ENCODE results near the gene STK16. TPM values are rescaled to one million over a fixed set of nuclear protein-coding genes. Genes with fewer than 3 reads are reported as not detected.

The STK16 gene
- total and polyA plus RNA-seq, 2 of the 13 experiments (the other 11 are each of a cell fraction or from before 2014, with no cell fraction given), result 28.0 to 50.9 TPM

DNA sequence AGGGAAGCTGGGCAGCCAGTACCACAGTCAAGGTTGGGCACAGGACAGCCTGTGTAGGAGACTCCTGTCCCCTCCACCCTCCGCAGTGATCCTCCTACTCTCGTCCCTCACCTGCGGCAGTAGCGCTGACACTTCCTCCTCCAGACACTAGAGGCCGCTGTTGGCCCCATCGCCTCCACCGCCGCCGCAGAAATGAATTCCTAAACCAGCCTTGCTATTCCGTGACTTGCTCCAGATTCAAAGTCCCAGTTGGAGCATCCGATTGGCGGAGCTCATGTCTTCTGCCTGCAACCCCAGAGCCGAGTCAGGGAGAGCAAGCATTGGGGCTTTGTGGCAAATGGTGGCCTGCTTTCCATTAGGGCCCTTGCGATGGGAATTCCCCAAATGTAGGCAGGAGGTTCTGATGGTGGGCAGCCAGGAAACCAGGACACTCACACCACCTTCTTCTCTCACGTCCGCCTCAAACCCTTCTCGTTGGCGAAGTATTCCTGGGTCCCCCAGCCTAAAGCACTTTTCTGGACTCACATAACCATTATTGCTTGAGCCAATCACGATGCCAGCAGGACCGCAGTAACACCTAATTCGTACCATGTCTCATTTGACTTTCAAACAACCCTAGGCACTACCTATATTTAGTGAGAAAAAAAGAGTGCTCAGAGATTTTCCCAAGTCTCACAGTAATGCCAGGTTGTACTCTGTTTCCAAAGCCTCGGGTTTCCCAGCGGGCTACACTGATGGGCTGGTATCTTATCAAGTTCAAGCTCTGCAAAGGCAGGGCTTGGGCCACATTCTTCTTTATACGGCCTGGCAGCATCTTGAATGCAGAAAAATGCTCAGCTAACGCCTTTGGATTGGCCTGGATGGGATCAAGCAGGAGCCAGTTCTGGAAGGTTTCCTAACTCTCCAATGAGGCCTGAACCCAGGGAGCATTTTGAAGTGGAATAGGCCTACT, 32.7 kb downstream of the STK16 start (continued):
- TF ChIP-seq SOX13 (IDR thresholded peaks at IDR 0.05) (no peak), SOX13 (CRISPR knock-in tag; conservative IDR thresholded peaks at IDR 0.05 in 1 of 2, IDR thresholded peaks at IDR 0.05 in 1 of 2) (peak in 1 of 2 experiments; percentile 47; a peak in 1 of 4 replicates), ZNF775 (CRISPR knock-in tag; IDR thresholded peaks at IDR 0.05; ENCODE audit: borderline replicate concordance) (0 out of 2 replicates have a peak, but pooled peaks have one; percentile 61), ZNF672 (CRISPR knock-in tag; IDR thresholded peaks at IDR 0.05) (no peak), CBFB (CRISPR knock-in tag; IDR thresholded peaks at IDR 0.05) (peak; percentile 76; the same call in 1 of the 2 replicates), CBX5 (CRISPR knock-in tag; IDR thresholded peaks at IDR 0.05; ENCODE audit: borderline replicate concordance) (peak; percentile 74; the same call in 1 of the 2 replicates), RAD21 (CRISPR knock-in tag; IDR thresholded peaks at IDR 0.05) (peak; percentile 79), DRAP1 (CRISPR knock-in tag; IDR thresholded peaks at IDR 0.05) (peak; percentile 35; the same call in 1 of the 2 replicates), TAF1 (CRISPR knock-in tag; IDR thresholded peaks at IDR 0.05) (no peak), GFI1 (CRISPR knock-in tag; IDR thresholded peaks at IDR 0.05; ENCODE audit: borderline replicate concordance) (no peak), EHMT2 (IDR thresholded peaks at IDR 0.05; ENCODE audit: borderline replicate concordance, low read depth, low read length) (no peak), ATF5 (CRISPR knock-in tag; IDR thresholded peaks at IDR 0.05; ENCODE audit: low read depth) (no peak), TAF15 (IDR thresholded peaks at IDR 0.05; ENCODE audit: low read depth, low read length, poor library complexity, severe bottlenecking) (no peak), RFX3 (CRISPR knock-in tag; IDR thresholded peaks at IDR 0.05) (no peak), TOPORS (CRISPR knock-in tag; IDR thresholded peaks at IDR 0.05) (peak; percentile 3; the same call in 1 of the 2 replicates), ONECUT2 (CRISPR knock-in tag; IDR thresholded peaks at IDR 0.05) (no peak), EZH2 (conservative IDR thresholded peaks at IDR 0.05; ENCODE audit: low read depth, low read length) (peak; percentile 69; the same call in 1 of the 2 replicates), ZZZ3 (CRISPR knock-in tag; IDR thresholded peaks at IDR 0.05; ENCODE audit: borderline replicate concordance) (no peak), ATF1 (CRISPR knock-in tag; IDR thresholded peaks at IDR 0.05) (no peak), ZNF3 (CRISPR knock-in tag; IDR thresholded peaks at IDR 0.05) (no peak), KAT8 (CRISPR knock-in tag; IDR thresholded peaks at IDR 0.05) (peak; percentile 80; the same call in 1 of the 2 replicates), ZNF225 (CRISPR knock-in tag; IDR thresholded peaks at IDR 0.05) (peak; percentile 59; the same call in 1 of the 2 replicates), ZNF550 (CRISPR knock-in tag; IDR thresholded peaks at IDR 0.05; ENCODE audit: borderline replicate concordance) (0 out of 2 replicates have a peak, but pooled peaks have one; percentile 57)
- TF ChIP-seq, protein P1, sequence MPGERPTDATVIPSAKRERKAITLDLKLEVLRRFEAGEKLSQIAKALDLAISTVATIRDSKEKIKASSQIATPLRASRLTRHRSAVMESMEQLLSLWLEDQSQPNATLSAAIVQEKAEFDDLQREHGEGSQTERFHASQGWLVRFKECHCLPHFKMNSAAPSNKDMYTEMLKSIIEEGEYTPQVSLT (CRISPR knock-in tag; IDR thresholded peaks at IDR 0.05; ENCODE audit: borderline replicate concordance, low read depth), result no peak
- TF ChIP-seq, protein P2, sequence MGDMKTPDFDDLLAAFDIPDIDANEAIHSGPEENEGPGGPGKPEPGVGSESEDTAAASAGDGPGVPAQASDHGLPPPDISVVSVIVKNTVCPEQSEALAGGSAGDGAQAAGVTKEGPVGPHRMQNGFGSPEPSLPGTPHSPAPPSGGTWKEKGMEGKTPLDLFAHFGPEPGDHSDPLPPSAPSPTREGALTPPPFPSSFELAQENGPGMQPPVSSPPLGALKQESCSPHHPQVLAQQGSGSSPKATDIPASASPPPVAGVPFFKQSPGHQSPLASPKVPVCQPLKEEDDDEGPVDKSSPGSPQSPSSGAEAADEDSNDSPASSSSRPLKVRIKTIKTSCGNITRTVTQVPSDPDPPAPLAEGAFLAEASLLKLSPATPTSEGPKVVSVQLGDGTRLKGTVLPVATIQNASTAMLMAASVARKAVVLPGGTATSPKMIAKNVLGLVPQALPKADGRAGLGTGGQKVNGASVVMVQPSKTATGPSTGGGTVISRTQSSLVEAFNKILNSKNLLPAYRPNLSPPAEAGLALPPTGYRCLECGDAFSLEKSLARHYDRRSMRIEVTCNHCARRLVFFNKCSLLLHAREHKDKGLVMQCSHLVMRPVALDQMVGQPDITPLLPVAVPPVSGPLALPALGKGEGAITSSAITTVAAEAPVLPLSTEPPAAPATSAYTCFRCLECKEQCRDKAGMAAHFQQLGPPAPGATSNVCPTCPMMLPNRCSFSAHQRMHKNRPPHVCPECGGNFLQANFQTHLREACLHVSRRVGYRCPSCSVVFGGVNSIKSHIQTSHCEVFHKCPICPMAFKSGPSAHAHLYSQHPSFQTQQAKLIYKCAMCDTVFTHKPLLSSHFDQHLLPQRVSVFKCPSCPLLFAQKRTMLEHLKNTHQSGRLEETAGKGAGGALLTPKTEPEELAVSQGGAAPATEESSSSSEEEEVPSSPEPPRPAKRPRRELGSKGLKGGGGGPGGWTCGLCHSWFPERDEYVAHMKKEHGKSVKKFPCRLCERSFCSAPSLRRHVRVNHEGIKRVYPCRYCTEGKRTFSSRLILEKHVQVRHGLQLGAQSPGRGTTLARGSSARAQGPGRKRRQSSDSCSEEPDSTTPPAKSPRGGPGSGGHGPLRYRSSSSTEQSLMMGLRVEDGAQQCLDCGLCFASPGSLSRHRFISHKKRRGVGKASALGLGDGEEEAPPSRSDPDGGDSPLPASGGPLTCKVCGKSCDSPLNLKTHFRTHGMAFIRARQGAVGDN (CRISPR knock-in tag; IDR thresholded peaks at IDR 0.05), result peak; percentile 76
